Panc1 (cell line): Measurements from ENCODE around the gene EML6.

Experiments used
- POLR2AphosphoS5 ChIP-seq: IDR thresholded peaks from 2 replicates; pipeline ENCODE4 v1.6.1; 2012; ENCODE audit warnings: mild to moderate bottlenecking, low read depth, low read length, moderate library complexity
- SIN3A ChIP-seq: IDR thresholded peaks from 2 replicates; pipeline ENCODE4 v1.6.1; 2012; ENCODE audit warnings: low read depth, mild to moderate bottlenecking, low read length, moderate library complexity, borderline replicate concordance; ENCODE audit not compliant: insufficient read depth
- TCF7L2 ChIP-seq: IDR thresholded peaks from 2 replicates; pipeline ENCODE4 v1.6.1; 2011; ENCODE audit warnings: mild to moderate bottlenecking, low read depth, low read length, inconsistent platforms
- TF ChIP-seq, protein P1 (sequence below), 2 experiments: IDR thresholded peaks; 2 replicates each; pipeline ENCODE4 v1.6.1; 2011 to 2012; ENCODE audit warnings: low read depth in 2 of 2, control low read depth in 1 of 2, low read length in 1 of 2, mild to moderate bottlenecking in 1 of 2, moderate library complexity in 1 of 2; ENCODE audit not compliant: insufficient read depth in 1 of 2
- TF ChIP-seq, protein P2 (sequence below): fragments of 450-650 bp; IDR thresholded peaks from 2 replicates; pipeline ENCODE4 v1.5.1; 2017; ENCODE audit warnings: mild to moderate bottlenecking

DNA sequence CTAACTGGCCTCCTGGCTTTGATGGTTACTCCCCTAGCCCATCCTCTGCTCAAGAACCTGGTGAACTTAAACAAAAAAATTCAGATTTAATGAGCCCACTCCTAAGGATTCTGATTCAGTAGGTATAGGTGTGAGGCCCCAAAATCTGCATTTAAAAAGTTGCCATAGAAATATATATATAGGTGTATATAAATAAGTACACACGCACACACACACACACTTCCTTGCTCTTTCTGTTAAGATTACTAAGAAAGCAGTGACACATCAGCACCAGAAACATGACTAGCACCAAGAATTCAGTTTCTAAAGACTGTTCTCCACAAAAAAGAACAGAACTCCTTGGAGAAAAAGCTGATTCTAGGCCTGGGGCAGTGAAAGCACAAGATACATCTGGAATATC lies 17.8 kb downstream of the EML6 start:
- TF ChIP-seq, protein P1, sequence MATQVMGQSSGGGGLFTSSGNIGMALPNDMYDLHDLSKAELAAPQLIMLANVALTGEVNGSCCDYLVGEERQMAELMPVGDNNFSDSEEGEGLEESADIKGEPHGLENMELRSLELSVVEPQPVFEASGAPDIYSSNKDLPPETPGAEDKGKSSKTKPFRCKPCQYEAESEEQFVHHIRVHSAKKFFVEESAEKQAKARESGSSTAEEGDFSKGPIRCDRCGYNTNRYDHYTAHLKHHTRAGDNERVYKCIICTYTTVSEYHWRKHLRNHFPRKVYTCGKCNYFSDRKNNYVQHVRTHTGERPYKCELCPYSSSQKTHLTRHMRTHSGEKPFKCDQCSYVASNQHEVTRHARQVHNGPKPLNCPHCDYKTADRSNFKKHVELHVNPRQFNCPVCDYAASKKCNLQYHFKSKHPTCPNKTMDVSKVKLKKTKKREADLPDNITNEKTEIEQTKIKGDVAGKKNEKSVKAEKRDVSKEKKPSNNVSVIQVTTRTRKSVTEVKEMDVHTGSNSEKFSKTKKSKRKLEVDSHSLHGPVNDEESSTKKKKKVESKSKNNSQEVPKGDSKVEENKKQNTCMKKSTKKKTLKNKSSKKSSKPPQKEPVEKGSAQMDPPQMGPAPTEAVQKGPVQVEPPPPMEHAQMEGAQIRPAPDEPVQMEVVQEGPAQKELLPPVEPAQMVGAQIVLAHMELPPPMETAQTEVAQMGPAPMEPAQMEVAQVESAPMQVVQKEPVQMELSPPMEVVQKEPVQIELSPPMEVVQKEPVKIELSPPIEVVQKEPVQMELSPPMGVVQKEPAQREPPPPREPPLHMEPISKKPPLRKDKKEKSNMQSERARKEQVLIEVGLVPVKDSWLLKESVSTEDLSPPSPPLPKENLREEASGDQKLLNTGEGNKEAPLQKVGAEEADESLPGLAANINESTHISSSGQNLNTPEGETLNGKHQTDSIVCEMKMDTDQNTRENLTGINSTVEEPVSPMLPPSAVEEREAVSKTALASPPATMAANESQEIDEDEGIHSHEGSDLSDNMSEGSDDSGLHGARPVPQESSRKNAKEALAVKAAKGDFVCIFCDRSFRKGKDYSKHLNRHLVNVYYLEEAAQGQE (IDR thresholded peaks at IDR 0.05; ENCODE audit: insufficient read depth in 1 of 2, low read depth in 2 of 2, low read length in 1 of 2) = no peak
- TF ChIP-seq, protein P2, sequence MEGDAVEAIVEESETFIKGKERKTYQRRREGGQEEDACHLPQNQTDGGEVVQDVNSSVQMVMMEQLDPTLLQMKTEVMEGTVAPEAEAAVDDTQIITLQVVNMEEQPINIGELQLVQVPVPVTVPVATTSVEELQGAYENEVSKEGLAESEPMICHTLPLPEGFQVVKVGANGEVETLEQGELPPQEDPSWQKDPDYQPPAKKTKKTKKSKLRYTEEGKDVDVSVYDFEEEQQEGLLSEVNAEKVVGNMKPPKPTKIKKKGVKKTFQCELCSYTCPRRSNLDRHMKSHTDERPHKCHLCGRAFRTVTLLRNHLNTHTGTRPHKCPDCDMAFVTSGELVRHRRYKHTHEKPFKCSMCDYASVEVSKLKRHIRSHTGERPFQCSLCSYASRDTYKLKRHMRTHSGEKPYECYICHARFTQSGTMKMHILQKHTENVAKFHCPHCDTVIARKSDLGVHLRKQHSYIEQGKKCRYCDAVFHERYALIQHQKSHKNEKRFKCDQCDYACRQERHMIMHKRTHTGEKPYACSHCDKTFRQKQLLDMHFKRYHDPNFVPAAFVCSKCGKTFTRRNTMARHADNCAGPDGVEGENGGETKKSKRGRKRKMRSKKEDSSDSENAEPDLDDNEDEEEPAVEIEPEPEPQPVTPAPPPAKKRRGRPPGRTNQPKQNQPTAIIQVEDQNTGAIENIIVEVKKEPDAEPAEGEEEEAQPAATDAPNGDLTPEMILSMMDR = no peak
- TF ChIP-seq POLR2AphosphoS5 = no peak
- no peak for TF ChIP-seq TCF7L2
- no peak for TF ChIP-seq SIN3A
